Activated CD8-positive, alpha-beta memory T cell treated with anti-CD3 and anti-CD28 coated beads, Interleukin-2, amount 10 ng/mL, durations not matched to agents 7 days and 5 days (primary cell): ENCODE data around the gene SLC36A3. TPM values are rescaled to one million over a fixed set of nuclear protein-coding genes. Genes with fewer than 3 reads are reported as not detected.

Experiments
- ATAC-seq: fragments of 150-1000 bp; cut with Tn5 transposase; one replicate; pipeline ENCODE4 v1.10.0; 2021; ENCODE audit warnings: moderate library complexity
- CTCF ChIA-PET: fragments of 350-600 bp; sonication (Branson Sonifier 250); formaldehyde crosslinking; loops from one replicate; lab custom pipeline; 2021; ENCODE audit warnings: antibody characterized with exemption; lab: Charles Lee
- DNase-seq: peaks from one replicate; pipeline ENCODE4 v3.0.0-alpha.2; 2020
- H3K27ac Mint-ChIP-seq: one replicate; pipeline ENCODE4 v1.8.0; 2021; ENCODE audit warnings: mild to moderate bottlenecking, mixed read lengths
- H3K27me3 Mint-ChIP-seq: one replicate; pipeline ENCODE4 v1.8.0; 2021; ENCODE audit warnings: mixed read lengths
- H3K36me3 Mint-ChIP-seq: one replicate; pipeline ENCODE4 v1.8.0; 2021; ENCODE audit warnings: mild to moderate bottlenecking, mixed read lengths
- H3K4me1 Mint-ChIP-seq: one replicate; pipeline ENCODE4 v1.8.0; 2021; ENCODE audit warnings: mixed read lengths
- H3K4me3 Mint-ChIP-seq: one replicate; pipeline ENCODE4 v1.8.0; 2021; ENCODE audit warnings: mild to moderate bottlenecking, moderate library complexity, mixed read lengths
- H3K9me3 Mint-ChIP-seq: one replicate; pipeline ENCODE4 v1.8.0; 2022; ENCODE audit warnings: low read depth, mixed read lengths
- total RNA-seq, 2 experiments: library from RNA; stranded (reverse); gene quantifications; one replicate each; pipeline ENCODE4 v1.2.3, GENCODE V29; 2021

Gene SLC36A3
- total RNA-seq = not detected

- CTCF ChIA-PET = no interaction called here
- Mint-ChIP-seq H3K4me1 (no peaks in the 10 kb centered on the region), H3K27me3 (peaks cover 54% of the 10 kb centered on the region), H3K9me3 (no peaks in the 10 kb centered on the region), H3K4me3 (no peak within 1 kb of the TSS), H3K27ac (no peak within 1 kb of the TSS), H3K36me3 (no peaks in the 10 kb centered on the region)
- ATAC-seq (no peak), DNase-seq (no peak)
These were observed at the start of gene SLC36A3 for GRCh38 chr5:151303666-151304065. TSS of gene SLC36A3 (minus strand) at chr5:151303766. CDS start at chr5:151303354, 412 bp downstream.

DNA sequence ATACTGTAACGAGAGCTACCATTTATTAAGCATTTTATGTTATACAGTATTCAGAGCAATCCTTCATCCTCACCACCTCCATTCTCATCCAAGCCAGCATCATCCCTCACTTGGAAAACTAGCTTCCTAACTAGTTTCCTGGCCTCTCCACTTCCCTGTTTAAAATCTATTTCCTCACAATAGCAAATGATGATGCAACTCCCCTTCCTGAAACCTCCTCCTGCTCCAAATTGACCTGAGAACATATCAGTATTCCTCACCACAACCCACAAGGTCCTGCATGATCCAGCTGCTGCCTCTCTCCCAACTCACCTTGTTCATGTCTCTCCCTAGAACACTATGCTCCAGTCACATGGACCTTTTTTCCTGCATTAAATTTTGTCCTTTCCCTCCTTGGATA is 48.1 kb upstream of the SLC36A3 start:
- no peak overlapping the region for H3K27ac Mint-ChIP-seq
- no peaks in the 10 kb centered on the region for H3K36me3 Mint-ChIP-seq
- ATAC-seq (no peak), DNase-seq (no peak)
- peaks cover 21% of the 10 kb centered on the region for H3K27me3 Mint-ChIP-seq
- H3K9me3 Mint-ChIP-seq = no peaks in the 10 kb centered on the region
- no peak overlapping the region for H3K4me3 Mint-ChIP-seq
- no peaks in the 10 kb centered on the region for H3K4me1 Mint-ChIP-seq
- CTCF ChIA-PET = interaction anchor here (0.7 kb wide), 1 partner anchor 16 kb away, joined by 3 read pairs; no protein-coding TSS in a partner anchor

DNA sequence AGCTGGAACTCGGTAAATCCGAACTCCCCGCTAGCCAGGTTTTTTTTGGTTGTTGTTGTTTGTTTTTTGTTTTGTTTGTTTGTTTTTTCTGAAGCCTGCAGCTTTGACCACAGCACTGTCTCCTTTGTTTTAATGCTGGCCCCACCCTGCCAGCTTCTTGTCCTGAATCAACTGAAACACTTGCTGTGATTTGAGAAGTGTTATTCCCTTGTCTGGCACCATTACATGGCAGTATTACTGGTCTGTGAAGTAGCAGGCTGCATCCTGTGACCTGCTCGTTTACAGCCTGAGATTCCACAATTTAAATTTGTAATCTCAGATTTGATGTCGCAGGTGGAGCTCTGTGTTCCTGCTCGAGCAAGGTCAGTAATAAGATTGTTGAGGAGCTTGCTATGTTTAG is 45.2 kb upstream of the SLC36A3 start:
- DNase-seq (no peak), ATAC-seq (no peak)
- Mint-ChIP-seq H3K4me1 (no peaks in the 10 kb centered on the region), H3K27me3 (peaks cover 40% of the 10 kb centered on the region), H3K9me3 (no peaks in the 10 kb centered on the region), H3K4me3 (no peak overlapping the region), H3K36me3 (no peaks in the 10 kb centered on the region), H3K27ac (no peak overlapping the region)
- CTCF ChIA-PET = interaction anchor here (1.2 kb wide), 1 partner anchor 61 kb away, joined by 3 read pairs; no protein-coding TSS in a partner anchor

GRCh38 chr5:151347369-151347768 is 43.8 kb upstream of the SLC36A3 start, which contains the start of gene SLC36A2:
TSS of gene SLC36A2 (minus strand) at chr5:151347559. CDS start at chr5:151347460, 99 bp downstream.
- Mint-ChIP-seq H3K4me3 (no peak within 1 kb of the TSS), H3K27me3 (peaks cover 46% of the 10 kb centered on the region), H3K27ac (no peak within 1 kb of the TSS), H3K36me3 (no peaks in the 10 kb centered on the region), H3K4me1 (no peaks in the 10 kb centered on the region), H3K9me3 (no peaks in the 10 kb centered on the region)
- CTCF ChIA-PET = no interaction called here
- DNase-seq (no peak), ATAC-seq (no peak)

DNA sequence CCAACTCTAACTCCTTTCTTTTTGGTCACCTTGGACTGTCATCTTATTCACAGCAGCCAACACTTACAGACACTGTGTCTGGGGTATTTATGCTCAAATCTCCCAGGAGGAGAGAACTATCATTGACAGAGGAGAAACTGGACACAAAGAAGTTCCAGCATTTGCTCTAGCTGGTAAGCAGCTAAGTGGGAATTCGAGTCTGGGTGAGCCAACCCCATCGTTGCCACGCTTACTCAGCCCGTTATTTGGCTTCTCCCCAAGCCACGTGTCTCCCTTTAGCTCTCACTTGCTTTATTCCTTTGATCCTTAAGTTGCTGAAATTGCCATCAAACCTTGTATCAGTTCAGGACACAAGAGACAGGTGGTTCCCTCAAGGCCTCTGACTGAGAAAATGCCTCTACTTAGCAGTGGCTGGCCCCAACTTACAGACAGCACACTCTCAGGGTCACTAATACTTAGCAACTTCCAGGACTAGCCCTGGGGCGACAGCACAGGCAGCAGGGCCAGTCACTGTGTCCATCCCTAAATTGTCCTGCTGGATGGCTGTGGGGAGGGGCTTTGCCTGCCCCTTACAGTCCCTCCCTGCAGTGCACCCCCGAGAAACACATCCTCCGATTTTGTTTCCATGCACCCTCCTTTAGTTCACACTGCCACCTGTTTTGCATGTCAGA is 42.4 kb upstream of the SLC36A3 start:
- CTCF ChIA-PET = no interaction called here
- ATAC-seq (no peak), DNase-seq (no peak)
- Mint-ChIP-seq H3K36me3 (no peaks in the 10 kb centered on the region), H3K27me3 (peaks cover 51% of the 10 kb centered on the region), H3K9me3 (no peaks in the 10 kb centered on the region), H3K27ac (no peak overlapping the region), H3K4me3 (no peak overlapping the region), H3K4me1 (no peaks in the 10 kb centered on the region)

DNA sequence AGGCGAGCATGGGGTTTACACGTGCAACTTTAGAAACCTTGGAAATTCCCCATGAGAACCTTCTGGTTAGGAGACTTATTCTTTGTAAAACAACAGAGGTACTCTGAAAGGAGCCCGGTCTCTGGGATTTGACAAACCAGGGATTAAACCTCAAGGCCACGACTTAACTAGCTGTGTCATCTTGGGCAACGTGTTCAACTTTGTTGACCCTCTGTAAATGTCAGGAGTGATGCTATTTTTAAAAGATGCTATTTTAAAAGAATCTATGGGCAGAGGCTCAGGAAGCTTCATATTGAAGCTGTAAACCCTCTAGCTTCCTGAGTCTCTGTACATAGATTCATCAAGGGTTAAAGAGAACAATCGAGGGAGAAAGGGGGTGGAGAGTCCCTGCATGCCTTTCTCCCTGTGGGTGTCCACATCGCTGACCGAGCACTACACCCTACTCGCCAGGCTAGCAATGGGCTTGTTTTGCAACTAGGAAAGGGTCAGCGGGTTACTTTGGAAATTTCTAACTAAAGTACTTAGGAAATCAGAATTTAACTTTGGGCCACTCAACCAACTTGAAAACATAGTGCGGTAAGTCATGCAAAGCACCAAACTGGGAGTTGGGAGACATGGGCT is 41.7 kb upstream of the SLC36A3 start:
- Mint-ChIP-seq H3K9me3 (no peaks in the 10 kb centered on the region), H3K4me1 (no peaks in the 10 kb centered on the region), H3K36me3 (no peaks in the 10 kb centered on the region), H3K27ac (no peak overlapping the region), H3K4me3 (no peak overlapping the region), H3K27me3 (peaks cover 53% of the 10 kb centered on the region)
- DNase-seq (no peak), ATAC-seq (no peak)
- CTCF ChIA-PET = no interaction called here

- no peak overlapping the region for H3K27ac Mint-ChIP-seq
- H3K36me3 Mint-ChIP-seq = no peaks in the 10 kb centered on the region
- CTCF ChIA-PET = no interaction called here
- H3K4me3 Mint-ChIP-seq = no peak overlapping the region
- H3K27me3 Mint-ChIP-seq = peaks cover 58% of the 10 kb centered on the region
- ATAC-seq (no peak), DNase-seq (no peak)
- H3K4me1 Mint-ChIP-seq = peaks cover under 1% of the 10 kb centered on the region
- no peaks in the 10 kb centered on the region for H3K9me3 Mint-ChIP-seq
These were observed 40.5 kb upstream of the SLC36A3 start for GRCh38 chr5:151344088-151344487.

DNA sequence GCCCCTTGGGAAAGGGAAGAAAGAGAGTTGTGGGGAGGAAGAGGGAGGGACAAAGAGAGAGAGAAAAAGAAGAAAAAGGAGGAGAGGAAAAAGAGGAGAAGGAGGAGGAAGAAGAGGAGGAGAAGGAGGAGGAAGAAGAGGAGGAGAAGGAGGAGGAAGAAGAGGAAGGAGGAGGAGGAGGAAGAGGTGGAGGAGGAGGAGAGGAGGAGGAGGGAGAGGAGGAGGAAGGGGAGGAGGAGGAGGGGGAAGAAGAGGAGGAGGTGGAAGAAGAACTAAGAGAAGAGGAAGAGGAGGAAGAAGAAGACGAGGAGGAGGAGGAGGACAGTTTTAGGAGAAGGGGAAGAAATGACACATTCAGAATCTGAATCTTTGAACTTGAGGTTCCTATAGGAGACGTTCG is 36.4 kb upstream of the SLC36A3 start:
- CTCF ChIA-PET = no interaction called here
- H3K4me3 Mint-ChIP-seq = no peak overlapping the region
- H3K27me3 Mint-ChIP-seq = peaks cover 43% of the 10 kb centered on the region
- no peaks in the 10 kb centered on the region for H3K36me3 Mint-ChIP-seq
- no peak for ATAC-seq
- DNase-seq = no peak
- H3K4me1 Mint-ChIP-seq = peaks cover 6% of the 10 kb centered on the region
- no peaks in the 10 kb centered on the region for H3K9me3 Mint-ChIP-seq
- H3K27ac Mint-ChIP-seq = no peak overlapping the region

- Mint-ChIP-seq H3K27ac (no peak overlapping the region), H3K4me3 (no peak overlapping the region), H3K9me3 (no peaks in the 10 kb centered on the region), H3K27me3 (peaks cover 33% of the 10 kb centered on the region), H3K4me1 (peaks cover 6% of the 10 kb centered on the region), H3K36me3 (no peaks in the 10 kb centered on the region)
- ATAC-seq = no peak
- no peak for DNase-seq
- CTCF ChIA-PET = no interaction called here
These were observed 35.2 kb upstream of the SLC36A3 start for GRCh38 chr5:151338734-151339133.

GRCh38 chr5:151332857-151333256 is 29.3 kb upstream of the SLC36A3 start:
- no peaks in the 10 kb centered on the region for H3K36me3 Mint-ChIP-seq
- DNase-seq = no peak
- no peaks in the 10 kb centered on the region for H3K4me1 Mint-ChIP-seq
- ATAC-seq = no peak
- peaks cover 3% of the 10 kb centered on the region for H3K27me3 Mint-ChIP-seq
- no peaks in the 10 kb centered on the region for H3K9me3 Mint-ChIP-seq
- no peak overlapping the region for H3K27ac Mint-ChIP-seq
- CTCF ChIA-PET = no interaction called here
- no peak overlapping the region for H3K4me3 Mint-ChIP-seq

GRCh38 chr5:151328734-151329133 is 25.2 kb upstream of the SLC36A3 start:
- H3K4me1 Mint-ChIP-seq = no peaks in the 10 kb centered on the region
- no peaks in the 10 kb centered on the region for H3K36me3 Mint-ChIP-seq
- no peak overlapping the region for H3K4me3 Mint-ChIP-seq
- no peak overlapping the region for H3K27ac Mint-ChIP-seq
- no peak for ATAC-seq
- H3K9me3 Mint-ChIP-seq = no peaks in the 10 kb centered on the region
- H3K27me3 Mint-ChIP-seq = peaks cover 8% of the 10 kb centered on the region
- DNase-seq = no peak
- CTCF ChIA-PET = no interaction called here

DNA sequence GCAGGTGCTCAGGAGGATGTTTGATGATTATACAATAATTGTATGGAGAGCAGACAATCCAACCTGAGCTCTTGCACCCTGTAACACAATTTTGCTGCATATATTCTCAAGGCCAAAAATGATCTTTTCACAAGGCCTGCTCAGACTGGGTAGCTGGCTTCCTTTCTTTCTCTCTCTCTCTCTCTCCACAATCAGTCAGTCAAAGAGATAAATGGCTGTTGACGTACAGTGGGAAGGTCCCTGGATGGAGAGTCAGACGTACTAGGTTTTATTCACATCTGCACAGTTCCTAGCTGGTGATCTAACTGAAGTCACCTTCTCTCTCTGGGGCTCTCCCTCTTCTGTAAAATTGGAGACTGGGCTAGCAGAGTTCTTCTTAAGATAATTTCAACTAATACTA is 24.0 kb upstream of the SLC36A3 start:
- Mint-ChIP-seq H3K9me3 (no peaks in the 10 kb centered on the region), H3K36me3 (no peaks in the 10 kb centered on the region), H3K4me1 (no peaks in the 10 kb centered on the region), H3K27ac (no peak overlapping the region), H3K27me3 (peaks cover 8% of the 10 kb centered on the region), H3K4me3 (no peak overlapping the region)
- DNase-seq = no peak
- no peak for ATAC-seq
- CTCF ChIA-PET = no interaction called here

DNA sequence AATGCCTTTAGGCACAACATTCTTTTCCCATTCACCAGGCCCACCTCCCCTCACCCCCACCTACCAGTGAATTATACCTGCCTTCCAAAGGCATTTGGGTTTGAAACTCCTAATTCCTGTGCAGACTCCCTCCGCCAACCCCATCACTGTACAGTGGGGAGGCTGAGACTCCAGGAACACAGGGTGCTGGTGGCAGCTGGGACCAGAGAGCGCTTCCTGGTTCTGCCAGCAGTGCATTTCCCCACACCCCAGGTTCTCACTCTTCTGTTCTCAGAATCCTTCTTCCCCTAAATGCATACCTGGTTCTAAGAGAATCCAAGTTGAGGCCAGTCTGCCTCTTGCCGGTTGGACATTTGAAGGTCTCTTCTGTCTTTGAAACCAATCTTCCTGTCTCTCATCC is 22.7 kb upstream of the SLC36A3 start:
- Mint-ChIP-seq H3K4me1 (no peaks in the 10 kb centered on the region), H3K9me3 (no peaks in the 10 kb centered on the region), H3K27me3 (peaks cover 8% of the 10 kb centered on the region), H3K4me3 (no peak overlapping the region), H3K27ac (no peak overlapping the region), H3K36me3 (no peaks in the 10 kb centered on the region)
- CTCF ChIA-PET = no interaction called here
- DNase-seq (no peak), ATAC-seq (no peak)

GRCh38 chr5:151320481-151320880 is 16.9 kb upstream of the SLC36A3 start:
- H3K4me1 Mint-ChIP-seq = no peaks in the 10 kb centered on the region
- ATAC-seq = no peak
- H3K4me3 Mint-ChIP-seq = no peak overlapping the region
- no peak overlapping the region for H3K27ac Mint-ChIP-seq
- no peak for DNase-seq
- H3K9me3 Mint-ChIP-seq = no peaks in the 10 kb centered on the region
- H3K27me3 Mint-ChIP-seq = peaks cover 16% of the 10 kb centered on the region
- no peaks in the 10 kb centered on the region for H3K36me3 Mint-ChIP-seq
- CTCF ChIA-PET = no interaction called here
